SU-DHL-6 (cell line): Measurements from ENCODE around the gene SMPD3.

Source experiments
- H2AFZ ChIP-seq: fragments of 200-600 bp; sonication (generic); 2 replicates; pipeline ENCODE4 v1.6.1; 2014; ENCODE audit warnings: low read depth, mild to moderate bottlenecking, moderate library complexity, mixed read lengths, antibody characterized with exemption, low read length; ENCODE audit not compliant: severe bottlenecking
- H3F3A ChIP-seq: fragments of 200-600 bp; shearing (Covaris generic); 2 replicates; pipeline ENCODE4 v1.6.0; 2016; ENCODE audit warnings: antibody characterized with exemption, mild to moderate bottlenecking; ENCODE audit not compliant: insufficient read depth
- H3K27ac ChIP-seq: fragments of 200-600 bp; sonication (generic); 2 replicates; pipeline ENCODE4 v1.5.1; 2016; ENCODE audit warnings: low read depth, mild to moderate bottlenecking, low read length, moderate library complexity, mixed read lengths
- H3K27me3 ChIP-seq: fragments of 200-600 bp; sonication (generic), shearing (Covaris generic); 2 replicates; pipeline ENCODE4 v1.6.0; 2014; ENCODE audit warnings: mild to moderate bottlenecking, low read length
- H3K36me3 ChIP-seq: fragments of 200-600 bp; sonication (generic); 2 replicates; pipeline ENCODE4 v1.6.1; 2014; ENCODE audit warnings: mild to moderate bottlenecking, low read length, mixed read lengths
- H3K4me2 ChIP-seq: fragments of 300-600, 200-600 bp; shearing (Covaris generic), sonication (generic); 2 replicates; pipeline ENCODE4 v1.6.0; 2014; ENCODE audit warnings: low read length, low read depth, mild to moderate bottlenecking; ENCODE audit not compliant: poor library complexity, severe bottlenecking
- H3K4me3 ChIP-seq: fragments of 200-600 bp; sonication (generic); 2 replicates; pipeline ENCODE4 v1.5.1; 2014; ENCODE audit warnings: antibody characterized with exemption, low read length, mild to moderate bottlenecking, mixed read lengths; ENCODE audit not compliant: insufficient read depth, poor library complexity, severe bottlenecking
- H3K79me2 ChIP-seq: fragments of 200-600 bp; sonication (generic); 2 replicates; pipeline ENCODE4 v1.6.1; 2014; ENCODE audit warnings: mild to moderate bottlenecking, low read length, moderate library complexity; ENCODE audit not compliant: insufficient read depth
- H3K9ac ChIP-seq: fragments of 200-600 bp; sonication (generic); 2 replicates; pipeline ENCODE4 v1.7.0; 2014; ENCODE audit warnings: mild to moderate bottlenecking, low read length
- H3K9me2 ChIP-seq: fragments of 200-600 bp; sonication (generic); replicated peaks from 2 replicates; pipeline ENCODE4 v1.6.1; 2014; ENCODE audit warnings: low read length; ENCODE audit not compliant: insufficient read depth
- H3K9me3 ChIP-seq: fragments of 200-600 bp; sonication (generic); 2 replicates; pipeline ENCODE4 v1.6.1; 2014; ENCODE audit warnings: low read length, mixed read lengths; ENCODE audit not compliant: insufficient read depth
- H4K20me1 ChIP-seq: fragments of 200-600 bp; sonication (generic); 2 replicates; pipeline ENCODE4 v1.6.1; 2014; ENCODE audit warnings: low read depth, mild to moderate bottlenecking, antibody characterized with exemption, low read length, moderate library complexity, mixed read lengths
- EZH2phosphoT487 ChIP-seq: fragments of 200-600 bp; sonication (generic), shearing (Covaris generic); conservative IDR thresholded peaks from 2 replicates; pipeline ENCODE4 v1.6.1; 2018; ENCODE audit warnings: mild to moderate bottlenecking, antibody characterized with exemption, low read length, moderate library complexity, mixed read lengths
- TF ChIP-seq, protein P1 (sequence below): fragments of 200-600 bp; sonication (generic); IDR thresholded peaks from one replicate; pipeline ENCODE4 v1.5.1; 2017; ENCODE audit warnings: antibody characterized with exemption, mild to moderate bottlenecking, low read length, moderate library complexity; ENCODE audit not compliant: insufficient read depth, poor library complexity, severe bottlenecking

Gene SMPD3

DNA sequence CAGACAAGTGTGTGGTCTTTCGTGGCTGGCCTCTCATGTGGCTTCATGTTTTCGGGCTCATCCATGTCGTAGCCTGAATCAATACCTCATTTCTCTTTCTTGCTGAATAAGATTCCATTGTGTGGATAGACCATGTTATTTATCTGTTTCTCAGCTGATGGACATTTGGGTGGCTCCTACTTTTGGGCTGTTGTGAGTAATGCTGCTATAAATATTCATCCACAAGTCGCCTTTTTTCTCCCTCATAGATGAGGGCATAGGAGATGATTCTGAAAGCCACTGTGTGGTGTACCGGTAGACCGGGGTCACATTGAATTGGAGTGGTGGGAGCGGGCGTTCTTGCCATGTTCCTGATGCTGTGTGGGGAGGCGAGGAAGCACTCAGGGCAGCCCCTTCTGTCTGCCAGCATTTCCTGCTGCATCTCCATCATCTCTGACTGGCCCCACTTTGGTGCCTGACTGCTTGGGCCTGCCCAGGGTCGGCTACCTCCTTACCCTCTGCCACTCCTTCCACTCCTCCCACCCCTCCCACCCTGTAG, 97.4 kb downstream of the SMPD3 start:
- Histone ChIP-seq H3K9me3 (no peaks in the 10 kb centered on the region), H3K27ac (no peak overlapping the region), H3K36me3 (0 out of 2 replicates have a peak, but pooled peaks cover 3% of the 10 kb centered on the region), H2AFZ (no peak overlapping the region), H3K9me2 (no peaks in the 10 kb centered on the region), H3K27me3 (no peaks in the 10 kb centered on the region), H3K9ac (no peak overlapping the region), H3F3A (no peaks in the 10 kb centered on the region), H3K4me3 (no peak overlapping the region), H3K4me2 (no peak overlapping the region), H3K79me2 (no peaks in the 10 kb centered on the region), H4K20me1 (no peaks in the 10 kb centered on the region)
- TF ChIP-seq, protein P1, sequence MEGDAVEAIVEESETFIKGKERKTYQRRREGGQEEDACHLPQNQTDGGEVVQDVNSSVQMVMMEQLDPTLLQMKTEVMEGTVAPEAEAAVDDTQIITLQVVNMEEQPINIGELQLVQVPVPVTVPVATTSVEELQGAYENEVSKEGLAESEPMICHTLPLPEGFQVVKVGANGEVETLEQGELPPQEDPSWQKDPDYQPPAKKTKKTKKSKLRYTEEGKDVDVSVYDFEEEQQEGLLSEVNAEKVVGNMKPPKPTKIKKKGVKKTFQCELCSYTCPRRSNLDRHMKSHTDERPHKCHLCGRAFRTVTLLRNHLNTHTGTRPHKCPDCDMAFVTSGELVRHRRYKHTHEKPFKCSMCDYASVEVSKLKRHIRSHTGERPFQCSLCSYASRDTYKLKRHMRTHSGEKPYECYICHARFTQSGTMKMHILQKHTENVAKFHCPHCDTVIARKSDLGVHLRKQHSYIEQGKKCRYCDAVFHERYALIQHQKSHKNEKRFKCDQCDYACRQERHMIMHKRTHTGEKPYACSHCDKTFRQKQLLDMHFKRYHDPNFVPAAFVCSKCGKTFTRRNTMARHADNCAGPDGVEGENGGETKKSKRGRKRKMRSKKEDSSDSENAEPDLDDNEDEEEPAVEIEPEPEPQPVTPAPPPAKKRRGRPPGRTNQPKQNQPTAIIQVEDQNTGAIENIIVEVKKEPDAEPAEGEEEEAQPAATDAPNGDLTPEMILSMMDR, result no peak
- no peak for TF ChIP-seq EZH2phosphoT487

DNA sequence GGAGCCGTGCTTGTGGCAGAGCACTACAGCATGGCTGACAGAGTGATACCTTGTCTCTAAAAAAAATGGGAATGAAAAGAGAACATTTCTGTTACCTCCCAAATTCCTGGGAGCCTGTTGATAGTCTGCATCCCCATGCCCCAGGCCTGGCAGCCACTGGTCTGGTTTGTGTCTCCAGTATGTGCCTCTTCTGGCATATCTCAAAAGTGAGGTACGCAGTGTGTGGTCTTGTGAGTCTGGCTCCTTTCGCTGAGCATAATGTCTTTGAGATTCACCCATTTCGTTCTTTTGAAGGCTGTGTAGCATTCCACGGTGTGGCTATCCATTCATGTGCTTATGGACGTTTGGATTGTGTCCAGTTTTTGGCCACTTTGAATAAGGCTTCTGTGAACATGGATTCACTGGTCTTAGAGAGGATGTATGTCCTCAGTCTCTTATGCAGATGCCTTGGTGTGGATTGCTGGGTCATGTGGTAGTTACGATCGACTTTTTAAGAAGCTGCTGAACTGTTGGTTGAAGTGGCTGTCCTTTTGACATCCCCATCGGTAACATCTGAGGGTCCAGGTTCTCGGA, 98.4 kb downstream of the SMPD3 start:
- H3K9me2 ChIP-seq, result no peaks in the 10 kb centered on the region
- H3F3A ChIP-seq, result no peaks in the 10 kb centered on the region
- no peaks in the 10 kb centered on the region for H3K79me2 ChIP-seq
- no peaks in the 10 kb centered on the region for H4K20me1 ChIP-seq
- H3K27ac ChIP-seq, result no peak overlapping the region
- peaks cover 5% of the 10 kb centered on the region; the same call in 1 of the 2 replicates for H3K36me3 ChIP-seq
- no peaks in the 10 kb centered on the region for H3K27me3 ChIP-seq
- no peaks in the 10 kb centered on the region for H3K9me3 ChIP-seq
- H3K4me3 ChIP-seq, result no peak overlapping the region
- H2AFZ ChIP-seq, result no peak overlapping the region
- TF ChIP-seq EZH2phosphoT487, result no peak
- TF ChIP-seq, protein P1, result no peak
- no peak overlapping the region for H3K9ac ChIP-seq
- no peak overlapping the region for H3K4me2 ChIP-seq

DNA sequence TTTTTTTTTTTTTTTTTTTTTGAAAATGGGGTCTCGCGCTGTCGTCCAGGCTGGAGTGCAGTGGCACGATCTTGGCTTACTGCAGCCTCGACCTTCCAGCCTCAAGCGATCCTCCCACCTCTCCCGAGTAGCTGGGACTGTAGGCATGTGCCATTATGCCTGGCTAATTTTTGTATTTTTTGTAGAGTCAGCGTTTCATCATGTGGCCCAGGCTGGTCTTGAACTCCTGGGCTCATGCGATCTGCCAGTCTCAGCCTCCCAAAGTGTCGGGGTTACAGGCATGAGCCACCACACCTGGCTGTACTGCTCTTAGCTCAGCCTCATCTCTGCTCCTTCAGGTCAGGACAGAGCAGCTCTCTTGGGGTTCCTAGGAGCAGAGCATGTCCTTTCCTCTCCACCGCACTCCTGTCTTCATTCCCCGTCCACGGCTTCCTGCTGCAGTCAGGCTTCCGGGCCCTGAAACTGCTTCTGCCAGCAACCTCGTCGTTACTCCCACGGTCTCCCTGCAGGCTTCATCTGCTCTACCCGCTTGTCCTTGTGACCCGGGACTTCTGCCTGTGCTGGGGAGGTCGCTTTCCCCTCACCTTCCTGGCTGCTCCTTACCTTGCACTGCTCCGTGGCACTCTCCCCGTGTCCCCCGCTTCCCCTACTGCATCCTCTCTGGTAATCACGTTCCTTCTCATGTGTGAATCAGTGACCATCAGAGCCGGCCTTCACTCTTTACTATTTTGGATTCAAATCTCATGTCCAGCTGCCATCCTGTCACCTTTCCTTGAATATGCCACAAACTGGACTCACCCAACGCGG, 99.5 kb downstream of the SMPD3 start:
- no peak overlapping the region for H3K27ac ChIP-seq
- H3K4me2 ChIP-seq, result no peak overlapping the region
- no peak for TF ChIP-seq EZH2phosphoT487
- TF ChIP-seq, protein P1, result no peak
- peaks cover 6% of the 10 kb centered on the region; the same call in 1 of the 2 replicates for H3K36me3 ChIP-seq
- H3K9me3 ChIP-seq, result no peaks in the 10 kb centered on the region
- H4K20me1 ChIP-seq, result no peaks in the 10 kb centered on the region
- H3K27me3 ChIP-seq, result no peaks in the 10 kb centered on the region
- H2AFZ ChIP-seq, result no peak overlapping the region
- H3F3A ChIP-seq, result no peaks in the 10 kb centered on the region
- no peaks in the 10 kb centered on the region for H3K9me2 ChIP-seq
- no peak overlapping the region for H3K9ac ChIP-seq
- H3K79me2 ChIP-seq, result no peaks in the 10 kb centered on the region
- H3K4me3 ChIP-seq, result no peak overlapping the region
